GM18909 (cell line): ENCODE data around the gene ACYP2.
"Not testable (repeated sequence)": the region's sequence is repeated elsewhere in the genome, so short reads cannot be mapped to it uniquely, and the experiment has no call there.

Experiments
- ATAC-seq: cut with Tn5 transposase; IDR thresholded peaks from one replicate; pipeline ENCODE4 v1.9.1; 2021; ENCODE audit warnings: mild to moderate bottlenecking; ENCODE audit not compliant: unreplicated experiment, poor library complexity

ACYP2 gene

DNA sequence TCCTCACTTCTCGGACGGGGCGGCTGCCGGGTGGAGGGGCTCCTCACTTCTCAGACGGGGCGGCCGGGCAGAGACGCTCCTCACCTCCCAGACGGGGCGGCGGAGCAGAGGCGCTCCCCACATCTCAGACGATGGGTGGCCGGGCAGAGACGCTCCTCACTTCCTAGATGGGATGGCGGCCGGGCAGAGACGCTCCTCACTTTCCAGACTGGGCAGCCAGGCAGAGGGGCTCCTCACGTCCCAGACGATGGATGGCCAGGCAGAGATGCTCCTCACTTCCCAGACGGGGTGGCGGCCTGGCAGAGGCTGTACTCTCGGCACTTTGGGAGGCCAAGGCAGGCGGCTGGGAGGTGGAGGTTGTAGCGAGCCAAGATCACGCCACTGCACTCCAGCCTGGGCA lies 19.3 kb upstream of the ACYP2 start:
- ATAC-seq: not testable (repeated sequence)

DNA sequence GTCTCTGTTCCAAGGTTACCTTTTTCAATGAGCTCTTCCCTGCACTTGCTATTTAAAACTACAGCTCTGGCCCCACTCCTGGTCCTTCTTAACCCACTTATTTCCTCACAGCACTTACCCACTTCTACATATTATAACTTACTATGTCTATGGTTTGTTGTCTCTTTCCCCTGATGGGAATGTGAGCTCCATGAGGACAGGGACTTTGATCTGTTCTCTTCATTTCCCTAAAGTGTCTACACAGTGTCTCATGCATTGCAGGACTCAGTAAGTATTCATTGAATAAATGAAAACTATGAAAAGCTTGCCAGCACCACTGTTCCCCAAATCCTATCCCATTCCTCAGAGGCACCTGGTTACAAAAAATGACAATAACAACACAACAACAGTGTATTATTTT lies 18.3 kb upstream of the ACYP2 start:
- ATAC-seq: no peak

DNA sequence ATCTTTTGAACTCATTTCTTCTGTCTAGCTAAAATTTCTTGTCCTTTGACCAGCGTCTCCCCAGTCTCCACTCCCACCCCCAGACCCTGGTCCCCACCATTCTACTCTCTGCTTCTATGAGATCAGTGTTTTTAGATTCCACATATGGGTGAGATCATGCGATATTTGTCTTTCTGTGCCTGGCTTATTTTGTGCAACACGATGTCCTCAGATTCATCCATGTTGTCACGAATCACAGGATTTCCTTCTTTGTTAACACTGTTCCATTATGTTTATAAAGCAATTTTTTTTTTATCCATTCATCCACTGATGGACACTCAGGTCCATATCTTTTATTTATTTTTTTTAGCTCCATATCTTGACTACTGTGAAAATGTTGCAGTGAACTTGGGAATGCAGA lies 16.0 kb upstream of the ACYP2 start:
- ATAC-seq: no peak

DNA sequence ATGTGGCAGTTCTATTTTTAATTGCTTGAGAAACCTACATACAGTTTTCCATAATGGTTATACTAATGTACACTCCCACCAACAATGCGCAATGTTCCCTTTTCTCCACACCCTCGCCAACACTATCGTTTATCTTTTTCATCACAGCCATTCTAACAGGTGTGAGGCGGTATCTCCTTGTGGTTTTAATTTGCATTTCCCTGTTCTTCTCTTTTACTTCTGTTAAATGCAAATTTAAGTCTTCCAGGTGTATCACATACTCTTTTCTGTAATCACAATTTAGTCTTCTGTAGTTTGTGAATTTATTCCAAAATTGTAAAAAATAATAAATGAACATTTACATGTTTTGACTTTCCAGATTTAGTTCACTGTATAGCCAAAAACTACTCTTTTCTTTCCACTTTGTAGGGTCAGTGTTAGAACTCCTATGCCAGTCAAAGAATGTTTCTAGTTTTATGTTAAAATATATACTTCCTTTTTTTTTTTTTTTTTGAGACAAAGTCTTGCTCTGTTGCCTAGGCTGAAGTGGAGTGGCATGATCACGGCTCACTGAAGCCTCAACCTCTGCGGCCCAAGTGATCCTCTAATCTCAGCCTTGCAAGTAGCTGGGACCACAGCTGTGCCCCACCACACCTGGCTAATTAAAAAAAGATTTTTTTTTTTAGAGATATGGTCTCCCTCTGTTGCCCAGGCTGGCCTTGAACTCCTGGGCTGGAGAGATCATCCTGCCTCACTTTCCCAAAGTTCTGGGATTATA lies 15.4 kb upstream of the ACYP2 start:
- peak; percentile 81 for ATAC-seq

DNA sequence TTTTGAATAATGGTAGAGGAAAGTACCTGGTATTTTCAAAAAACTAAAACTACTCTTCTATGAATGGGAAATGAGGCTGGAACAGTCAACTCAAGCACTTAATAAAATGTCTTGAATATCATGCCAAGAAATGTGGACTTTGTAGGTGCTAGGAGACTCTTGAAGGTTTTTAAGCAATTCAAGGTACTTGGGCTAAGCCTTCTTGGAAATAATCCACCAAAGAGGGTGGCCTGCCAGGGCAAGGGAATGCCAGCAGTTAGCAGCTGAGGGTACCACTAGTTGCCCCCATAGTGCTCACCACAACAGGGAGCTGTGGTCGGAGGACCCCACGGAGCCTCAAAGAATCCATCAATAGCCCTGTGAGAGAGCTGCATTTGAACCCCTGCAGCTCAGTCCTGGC lies 14.6 kb upstream of the ACYP2 start:
- ATAC-seq: no peak

DNA sequence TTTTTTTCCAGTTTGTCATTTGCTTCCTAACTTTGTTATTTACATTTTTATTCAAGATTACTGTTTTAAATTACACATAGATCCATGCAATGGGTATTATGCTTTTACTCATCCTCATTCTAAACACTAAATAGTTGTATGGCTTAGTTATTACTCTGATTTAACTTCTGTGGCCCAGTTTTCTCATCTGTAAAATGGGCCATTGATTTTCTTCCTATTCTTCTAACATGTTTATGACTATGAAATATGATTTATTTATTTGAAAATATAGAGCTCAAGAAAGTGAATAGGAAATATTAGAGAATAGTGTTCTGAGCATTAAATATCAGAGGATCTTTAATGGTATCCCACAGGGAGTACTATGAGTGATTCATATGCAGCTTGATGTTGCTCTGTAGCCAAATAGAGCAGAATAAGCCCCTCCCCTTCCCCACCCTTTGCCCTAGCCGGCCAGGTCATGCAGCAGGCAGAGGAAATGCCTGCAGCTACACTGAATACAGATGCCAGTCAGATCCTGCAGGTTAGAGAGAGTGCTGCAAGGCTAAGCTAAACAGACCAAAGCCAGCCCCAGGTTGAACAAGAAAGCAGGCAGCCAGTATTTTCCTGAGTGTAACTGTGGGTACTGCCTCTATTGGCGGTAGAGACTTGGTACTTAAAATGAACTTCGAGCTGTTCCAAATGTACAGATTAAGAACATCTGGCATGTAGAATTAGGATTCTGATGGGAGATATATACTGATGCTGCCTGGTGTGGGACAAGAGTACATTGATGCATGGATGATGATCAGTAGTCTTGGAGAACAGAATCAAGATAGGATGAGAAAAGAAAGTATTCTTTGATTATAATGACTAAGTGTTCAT lies 11.7 kb upstream of the ACYP2 start:
- ATAC-seq: peak; percentile 73

DNA sequence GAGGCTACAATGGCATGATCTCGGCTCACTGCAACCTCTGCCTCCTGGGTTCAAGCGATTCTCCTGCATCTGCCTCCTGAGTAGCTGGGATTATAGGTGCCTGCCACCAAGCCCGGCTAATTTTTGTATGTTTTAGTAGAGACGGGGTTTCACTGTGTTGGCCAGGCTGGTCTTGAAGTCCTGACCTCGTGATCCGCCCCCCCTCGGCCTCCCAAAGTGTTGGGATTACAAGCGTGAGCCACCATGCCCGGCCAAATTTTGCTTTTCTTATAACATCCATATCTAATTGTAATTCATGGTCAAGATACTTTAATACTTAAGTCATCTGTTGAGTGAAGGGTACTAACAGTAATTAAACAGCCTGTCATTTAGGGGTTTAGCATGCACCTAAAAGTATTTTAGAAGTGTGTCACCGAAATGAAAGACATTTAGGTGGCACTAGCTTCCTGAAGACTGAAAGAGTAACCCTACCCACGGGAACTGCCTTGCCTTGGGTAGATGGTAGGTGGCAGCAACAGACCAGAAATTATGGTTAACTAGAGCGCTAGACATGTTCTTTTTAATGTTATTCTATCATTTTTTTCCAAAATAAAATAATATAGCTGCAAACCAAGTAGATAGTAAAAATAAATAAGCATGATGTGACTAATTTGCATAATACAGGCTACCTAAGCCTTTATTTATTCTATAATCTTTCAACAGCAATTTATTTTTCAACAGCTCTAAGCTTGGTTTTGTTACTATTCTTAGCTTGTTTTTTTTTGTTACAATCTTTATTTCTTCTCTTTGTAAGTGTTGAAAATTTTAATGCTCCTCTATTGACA lies 8.6 kb upstream of the ACYP2 start:
- ATAC-seq: peak; percentile 56

DNA sequence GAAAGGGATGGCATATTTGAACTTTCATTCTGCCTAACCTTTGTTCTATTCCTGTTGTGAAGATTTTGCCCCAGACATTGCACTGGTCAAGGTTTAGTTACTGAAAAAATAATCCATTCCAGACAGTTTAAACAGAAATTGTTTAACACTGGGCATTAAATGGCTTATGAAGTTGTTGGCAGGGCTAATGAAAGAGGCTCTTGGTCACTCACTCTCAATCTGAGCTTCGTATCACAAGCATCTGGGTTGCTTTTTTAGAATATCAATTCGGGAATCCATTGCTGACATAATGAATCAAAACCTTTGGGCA lies 8.0 kb upstream of the ACYP2 start:
- no peak for ATAC-seq

DNA sequence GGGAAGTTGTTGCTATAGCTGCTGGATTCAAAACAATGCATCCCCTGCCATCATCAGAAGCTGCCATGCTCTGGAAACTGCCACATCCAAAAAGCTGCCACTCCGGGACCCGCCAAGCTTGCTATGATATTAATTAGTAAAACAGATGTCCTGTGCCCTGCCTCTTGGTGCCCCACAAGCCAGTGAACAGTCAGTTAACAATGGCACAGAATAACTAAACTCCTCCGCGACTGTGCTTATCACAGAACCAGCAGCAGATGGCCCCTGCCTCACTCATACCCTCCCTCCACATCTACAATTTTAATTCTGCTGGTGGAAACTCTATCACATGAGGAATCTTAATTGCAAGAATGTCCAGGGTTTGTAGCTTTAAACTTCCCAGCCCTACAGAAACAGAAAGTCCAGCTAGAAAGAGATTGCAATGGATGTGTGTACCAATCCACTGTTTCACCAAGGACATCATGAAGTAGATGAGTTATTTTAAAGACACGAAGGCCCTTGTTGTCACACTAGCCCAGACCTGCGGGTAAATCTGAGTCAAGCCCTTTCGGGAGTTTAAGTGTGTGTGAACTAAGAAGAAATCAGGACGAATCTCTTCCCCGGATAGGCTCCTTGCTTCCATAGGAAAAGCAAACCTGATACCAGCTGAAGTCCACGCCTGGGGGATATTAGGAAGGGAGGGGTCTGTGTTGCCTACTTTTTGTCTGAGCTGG lies 7.4 kb upstream of the ACYP2 start:
- no peak for ATAC-seq

DNA sequence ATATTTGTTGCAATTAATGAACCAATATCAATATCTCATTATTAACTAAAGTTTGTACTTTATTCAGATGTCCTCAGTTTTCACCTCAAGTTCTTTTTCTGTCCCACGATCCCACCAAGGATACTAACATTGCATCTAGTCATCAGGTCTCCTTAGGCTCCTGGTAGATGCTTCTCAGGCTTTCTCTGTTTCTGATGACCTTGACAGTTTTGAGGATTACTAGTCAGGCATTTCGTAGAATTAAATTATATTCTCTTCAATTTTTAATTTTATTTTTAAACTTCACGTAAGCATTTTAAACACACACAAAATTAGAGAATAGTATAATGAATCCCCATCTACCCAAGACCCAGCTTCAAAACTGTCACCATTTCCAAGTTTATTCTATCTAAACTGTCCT lies 5.6 kb upstream of the ACYP2 start:
- ATAC-seq: no peak

DNA sequence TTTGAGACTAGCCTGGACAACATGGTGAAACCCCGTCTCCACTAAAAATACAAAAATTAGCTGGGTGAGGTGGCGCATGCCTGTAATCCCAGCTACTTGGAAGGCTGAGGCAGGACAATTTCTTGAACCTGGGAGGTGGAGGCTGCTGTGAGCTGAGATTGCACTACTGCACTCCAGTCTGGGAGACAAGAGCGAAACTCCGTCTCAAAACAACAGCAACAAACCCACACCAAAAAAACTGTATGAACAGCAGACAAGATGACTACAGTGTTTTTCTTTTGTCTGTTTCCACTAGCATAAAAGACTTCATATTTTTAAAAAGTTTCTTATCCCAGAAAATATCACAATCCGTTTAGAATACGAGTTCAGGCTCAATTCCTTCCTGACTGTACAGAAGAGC lies 936 bp upstream of the ACYP2 start:
- ATAC-seq: not testable (repeated sequence)

DNA sequence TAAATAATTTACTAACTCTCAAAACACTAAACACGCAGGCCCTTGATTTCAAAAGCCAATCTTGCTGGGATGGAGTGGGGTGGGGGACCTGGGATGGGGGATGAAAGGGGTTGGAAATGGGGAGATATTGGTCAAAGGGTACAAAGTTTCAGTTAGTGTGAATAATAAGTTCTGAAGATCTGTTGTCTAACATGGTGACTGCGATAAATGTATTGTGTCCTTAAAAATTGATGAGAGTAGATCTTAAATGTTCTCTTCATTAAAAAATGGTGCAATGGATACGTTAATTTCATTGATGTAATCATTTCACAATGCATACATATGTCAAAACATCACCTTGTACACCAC lies 505 bp upstream of the ACYP2 start:
- ATAC-seq: no peak

DNA sequence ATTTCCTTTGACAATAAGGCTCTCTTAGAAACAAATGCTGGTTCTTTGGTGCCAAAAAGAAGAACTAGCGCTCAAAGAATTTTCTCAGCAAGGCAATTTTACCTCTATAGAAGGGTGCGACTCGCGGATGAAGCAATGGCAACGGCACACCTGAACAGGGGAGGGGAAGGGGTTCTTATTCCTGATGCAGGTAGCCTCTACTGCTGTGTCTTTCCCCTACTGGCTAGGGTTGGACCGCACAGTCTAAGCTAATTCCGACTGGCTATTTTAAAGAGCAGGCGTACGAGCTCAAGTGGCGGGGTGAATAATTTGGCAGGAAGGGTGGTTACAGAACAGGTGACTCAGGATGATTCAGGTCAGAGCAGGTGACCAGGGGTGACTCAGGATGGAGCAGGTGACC lies 1.2 kb downstream of the ACYP2 start:
- ATAC-seq: not testable (repeated sequence)

DNA sequence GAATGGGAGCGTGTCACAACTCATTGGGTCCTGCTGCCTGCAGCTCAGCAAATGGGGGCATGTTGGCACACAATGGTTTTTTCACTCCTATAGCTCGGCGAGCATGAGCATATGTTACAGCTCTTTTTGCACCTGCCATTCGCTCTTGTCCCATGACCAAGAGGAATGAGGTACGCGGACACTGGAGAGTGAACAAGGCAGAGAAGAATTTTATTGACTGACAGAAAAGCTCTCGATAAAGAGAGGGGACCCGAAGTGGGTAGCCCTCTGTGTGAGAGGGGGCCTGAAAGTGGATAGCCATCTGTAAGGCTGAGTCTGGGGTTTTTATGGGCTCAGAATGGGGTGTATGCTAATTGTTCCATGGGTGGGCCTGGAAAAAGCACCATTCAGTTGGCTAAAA lies 5.5 kb downstream of the ACYP2 start:
- no peak for ATAC-seq

DNA sequence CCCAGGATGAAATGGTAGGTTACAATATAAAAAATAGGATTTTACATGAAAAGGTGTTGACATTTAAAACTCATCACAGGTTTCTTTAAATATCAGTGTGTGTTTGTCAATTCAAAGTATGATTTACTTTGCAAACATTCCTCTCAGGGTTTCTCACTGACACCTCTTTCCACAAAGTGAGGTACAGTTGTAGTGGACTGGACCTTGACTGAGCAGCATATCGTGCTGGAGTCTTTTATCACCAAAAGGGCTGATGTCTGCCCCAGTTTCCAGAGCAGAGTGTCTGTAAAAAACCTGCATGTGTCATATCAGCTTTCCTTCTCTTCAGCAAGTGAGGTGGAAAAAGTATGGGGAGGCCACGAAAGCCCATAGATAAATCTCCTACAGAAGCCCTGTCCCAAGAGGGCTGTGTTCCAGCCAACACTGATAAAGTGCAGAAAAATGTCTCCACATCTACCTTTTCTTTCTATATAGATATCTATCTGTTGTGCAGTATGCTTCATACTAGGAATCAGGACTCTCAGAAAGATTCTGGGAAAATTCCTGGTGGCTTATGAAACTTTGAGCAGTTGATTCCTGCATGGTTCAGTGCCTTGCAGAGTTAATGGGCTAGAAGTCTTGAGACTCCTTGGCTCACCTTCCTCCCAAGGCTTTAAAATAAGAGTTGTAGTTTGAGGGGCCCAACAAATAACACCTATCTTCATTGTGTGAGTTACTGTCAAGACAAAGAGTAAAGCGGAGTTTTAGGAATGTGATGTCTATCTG lies 6.9 kb downstream of the ACYP2 start:
- no peak for ATAC-seq

DNA sequence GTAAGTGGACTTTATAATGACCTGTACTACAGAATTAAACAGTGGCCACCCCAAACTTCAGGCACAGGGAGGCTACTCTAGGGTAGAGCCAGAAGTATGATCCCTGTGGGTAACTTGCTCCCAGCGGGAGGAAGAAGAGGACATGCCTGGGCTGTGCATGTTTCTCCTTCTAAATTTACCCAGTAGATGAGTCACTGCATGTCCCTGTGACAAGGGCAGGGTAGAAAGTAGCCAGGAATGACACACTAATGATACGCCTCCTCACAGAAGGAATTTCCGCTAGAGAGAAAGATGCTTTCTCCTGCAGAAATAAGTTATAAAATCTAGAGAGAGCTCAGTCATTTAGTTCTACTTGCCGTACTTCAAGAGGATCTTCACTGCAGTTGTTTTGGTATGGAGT lies 7.5 kb downstream of the ACYP2 start:
- ATAC-seq: no peak

DNA sequence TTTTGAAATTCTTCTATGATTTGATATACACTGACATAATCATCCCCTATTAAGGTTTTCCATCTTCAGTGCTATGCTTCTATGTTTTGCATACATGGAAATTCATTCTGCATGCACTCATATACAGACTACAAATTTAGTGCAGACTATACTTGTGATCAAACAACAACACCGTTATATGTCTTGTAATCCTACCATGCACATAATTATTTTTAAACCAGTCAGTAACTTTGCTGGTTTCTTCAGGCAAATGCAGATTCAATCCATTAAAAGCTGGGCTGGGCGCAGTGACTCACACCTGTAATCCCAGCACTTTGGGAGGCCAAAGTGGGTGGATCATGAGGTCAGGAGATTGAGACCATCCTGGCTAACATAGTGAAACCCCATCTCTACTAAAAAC lies 11.8 kb downstream of the ACYP2 start:
- ATAC-seq: not testable (repeated sequence)

DNA sequence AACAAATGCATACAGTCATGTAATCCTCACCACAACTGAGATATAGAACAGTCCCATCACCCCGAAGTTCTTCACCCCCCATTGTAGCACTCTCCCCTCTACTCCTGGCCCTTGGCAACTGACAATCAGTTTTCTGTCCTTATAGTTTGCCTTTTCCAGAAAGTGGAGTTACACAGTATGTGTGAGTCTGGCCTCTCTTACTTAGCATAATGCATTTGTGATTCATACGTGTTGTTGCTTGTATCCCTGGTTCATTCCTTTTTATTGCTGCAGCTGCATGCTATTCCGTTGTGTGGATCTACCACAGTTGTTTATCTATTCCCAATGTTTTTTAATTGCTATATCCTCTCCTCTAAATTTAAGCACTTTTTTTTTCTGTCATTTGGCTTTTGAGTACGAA lies 17.6 kb downstream of the ACYP2 start:
- no peak for ATAC-seq

DNA sequence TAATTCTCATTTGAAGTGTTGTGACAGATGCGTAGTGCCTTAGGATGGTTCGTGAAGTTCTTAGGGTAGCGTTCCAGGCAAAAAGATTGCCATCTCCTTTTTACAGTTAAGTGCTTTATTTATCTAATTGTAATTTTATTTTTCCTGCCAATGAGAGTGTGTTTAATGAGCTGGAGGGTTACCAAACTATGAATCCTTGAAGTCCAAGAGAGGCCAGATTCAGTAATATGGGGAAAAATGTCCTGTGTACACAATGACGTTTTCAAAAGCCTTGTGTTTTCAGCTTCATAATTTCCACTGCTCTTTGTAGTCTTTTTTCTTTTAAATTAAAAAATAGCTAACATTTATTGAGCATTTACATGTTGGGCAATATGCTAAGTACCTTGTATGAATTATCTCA lies 23.8 kb downstream of the ACYP2 start:
- no peak for ATAC-seq

DNA sequence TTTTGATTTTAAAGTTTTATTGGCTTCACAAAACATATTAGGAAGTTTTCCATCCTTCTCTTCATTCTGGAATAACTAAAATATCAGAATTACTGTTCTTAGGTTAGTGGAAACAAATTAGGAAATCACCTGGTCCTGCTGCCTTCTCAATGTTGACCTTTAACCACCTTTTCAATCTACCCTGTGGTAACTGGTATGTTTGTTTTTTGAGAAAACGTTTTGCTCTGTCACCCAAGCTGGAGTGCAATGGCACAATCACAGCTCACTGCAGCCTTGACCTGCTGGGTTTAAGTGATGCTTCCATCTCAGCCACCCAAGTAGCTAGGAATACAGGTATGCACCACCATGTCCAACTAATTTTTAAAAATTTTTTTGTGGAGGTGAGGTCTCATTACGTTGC lies 28.4 kb downstream of the ACYP2 start:
- no peak for ATAC-seq
